Caco-2 (cell line): ENCODE measurements around the gene OPALIN. TPM values are rescaled to one million over a fixed set of nuclear protein-coding genes. Genes with fewer than 3 reads are reported as not detected.

Experiments used
- BruUV-seq: library from RNA; stranded (reverse); fragments of 400-500 nt; replicated peaks from 2 replicates; lab custom pipeline; 2021; lab: Mats Ljungman, UMichigan
- CTCF ChIA-PET: fragments of 300-600 bp; sonication (Branson Sonifier 250); formaldehyde crosslinking; loops from one replicate; lab custom pipeline; 2022; ENCODE audit warnings: antibody characterized with exemption; lab: Charles Lee
- POLR2A ChIA-PET: fragments of 300-600 bp; sonication (Branson Sonifier 250); formaldehyde crosslinking; loops from one replicate; lab custom pipeline; 2022; ENCODE audit warnings: antibody characterized with exemption; lab: Charles Lee
- DNase-seq, 2 experiments: peaks; one replicate each; pipeline versions ENCODE4 v3.0.0 to v3.0.0-alpha.2; 2020 to 2022
- H3K27me3 ChIP-seq: replicated peaks from 2 replicates; pipeline ENCODE4 v1.6.0; 2011; ENCODE audit warnings: low read length; ENCODE audit not compliant: control insufficient read depth, insufficient read depth
- H3K36me3 ChIP-seq: 2 replicates; pipeline ENCODE4 v1.5.1; 2011; ENCODE audit warnings: low read length; ENCODE audit not compliant: control insufficient read depth, insufficient read depth
- H3K4me1 ChIP-seq: fragments of 250-450 bp; sonication (Bioruptor Pico); 2 replicates; pipeline ENCODE4 v1.5.1; 2020; ENCODE audit warnings: mild to moderate bottlenecking
- H3K4me3 ChIP-seq: 2 replicates; pipeline ENCODE4 v1.5.1; 2011; ENCODE audit warnings: low read depth, mild to moderate bottlenecking, control low read depth, low read length
- H3K9me3 ChIP-seq: fragments of 250-450 bp; sonication (Bioruptor Pico); 2 replicates; pipeline ENCODE4 v1.5.1; 2020; ENCODE audit warnings: mild to moderate bottlenecking, moderate library complexity
- H3K27ac Mint-ChIP-seq: one replicate; pipeline ENCODE4 v1.8.0; 2022; ENCODE audit warnings: mixed read lengths; ENCODE audit not compliant: unreplicated experiment
- H3K27me3 Mint-ChIP-seq: one replicate; pipeline ENCODE4 v1.8.0; 2022; ENCODE audit warnings: mixed read lengths; ENCODE audit not compliant: insufficient read depth, unreplicated experiment
- H3K36me3 Mint-ChIP-seq: one replicate; pipeline ENCODE4 v1.8.0; 2022; ENCODE audit warnings: mild to moderate bottlenecking, mixed read lengths; ENCODE audit not compliant: insufficient read depth, unreplicated experiment
- H3K4me1 Mint-ChIP-seq: one replicate; pipeline ENCODE4 v1.8.0; 2022; ENCODE audit warnings: low read depth, mixed read lengths; ENCODE audit not compliant: unreplicated experiment
- H3K4me3 Mint-ChIP-seq: one replicate; pipeline ENCODE4 v1.8.0; 2022; ENCODE audit warnings: mild to moderate bottlenecking, moderate library complexity, mixed read lengths; ENCODE audit not compliant: unreplicated experiment
- H3K9me3 Mint-ChIP-seq: one replicate; pipeline ENCODE4 v1.8.0; 2022; ENCODE audit warnings: mixed read lengths; ENCODE audit not compliant: unreplicated experiment
- CTCF ChIP-seq, 2 experiments: fragments of 200-600 bp in 1 of 2; IDR thresholded peaks; 1 replicate in 1 of 2; 2 replicates in 1 of 2; pipeline versions ENCODE4 v1.5.1 to v1.8.0; 2011 to 2022; ENCODE audit warnings: antibody characterized with exemption in 1 of 2, control low read depth in 1 of 2, inconsistent platforms in 1 of 2, low read depth in 1 of 2, low read length in 1 of 2, mild to moderate bottlenecking in 1 of 2, moderate library complexity in 1 of 2; ENCODE audit not compliant: insufficient read depth in 1 of 2, severe bottlenecking in 1 of 2, unreplicated experiment in 1 of 2
- intact Hi-C: fragments of 100-400 bp; cut with micrococcal nuclease; formaldehyde crosslinking; loops from one replicate; pipeline ENCODE4 v1.10.0; 2022; ENCODE audit not compliant: unreplicated experiment
- total RNA-seq: library from RNA; stranded (reverse); gene quantifications from 2 replicates; pipeline ENCODE4 v1.2.3, GENCODE V29; 2022

Gene OPALIN
- total RNA-seq, 1 experiment from 2014 or later, result not detected

- DNase-seq, result no peak
- no peak for TF ChIP-seq CTCF (IDR thresholded peaks at IDR 0.05; ENCODE audit: insufficient read depth in 1 of 2, low read depth in 1 of 2, low read length in 1 of 2, severe bottlenecking in 1 of 2, unreplicated experiment in 1 of 2)
- H3K27ac Mint-ChIP-seq, result no peak overlapping the region
- Histone ChIP-seq H3K4me1 (no peaks in the 10 kb centered on the region), H3K27me3 (peaks cover 2% of the 10 kb centered on the region; the same call in 1 of the 2 replicates), H3K36me3 (no peaks in the 10 kb centered on the region), H3K4me3 (no peak overlapping the region), H3K9me3 (no peaks in the 10 kb centered on the region)
- BruUV-seq, result no TSS peak
- intact Hi-C loops, result no loop called here
- CTCF ChIA-PET, result no interaction called here
- no peaks in the 10 kb centered on the region for H3K36me3 Mint-ChIP-seq
- H3K4me3 Mint-ChIP-seq, result no peak overlapping the region
- H3K9me3 Mint-ChIP-seq, result no peaks in the 10 kb centered on the region
- H3K4me1 Mint-ChIP-seq, result no peaks in the 10 kb centered on the region
- POLR2A ChIA-PET, result no interaction called here
- H3K27me3 Mint-ChIP-seq, result peaks cover 18% of the 10 kb centered on the region
Observed at GRCh38 chr10:96387161-96387560, 28.4 kb upstream of the OPALIN start.

- Mint-ChIP-seq H3K4me3 (no peak overlapping the region), H3K9me3 (no peaks in the 10 kb centered on the region), H3K4me1 (no peaks in the 10 kb centered on the region), H3K36me3 (no peaks in the 10 kb centered on the region), H3K27ac (no peak overlapping the region), H3K27me3 (peaks cover 18% of the 10 kb centered on the region)
- ChIA-PET POLR2A (no interaction called here), CTCF (interaction anchor here (1.2 kb wide), 1 partner anchor 9 kb away, joined by 4 read pairs; no protein-coding TSS in a partner anchor)
- no peaks in the 10 kb centered on the region for H3K36me3 ChIP-seq
- intact Hi-C loops, result no loop called here
- BruUV-seq, result no TSS peak
- no peak overlapping the region for H3K4me3 ChIP-seq
- DNase-seq, result no peak
- H3K27me3 ChIP-seq, result peaks cover under 1% of the 10 kb centered on the region; the same call in 1 of the 2 replicates
- H3K4me1 ChIP-seq, result no peaks in the 10 kb centered on the region
- TF ChIP-seq CTCF (IDR thresholded peaks at IDR 0.05; ENCODE audit: insufficient read depth in 1 of 2, low read depth in 1 of 2, low read length in 1 of 2, severe bottlenecking in 1 of 2, unreplicated experiment in 1 of 2), result no peak
- no peaks in the 10 kb centered on the region for H3K9me3 ChIP-seq
Observed at GRCh38 chr10:96384506-96384905, 25.7 kb upstream of the OPALIN start.

- Histone ChIP-seq H3K4me3 (no peak overlapping the region), H3K9me3 (no peaks in the 10 kb centered on the region), H3K4me1 (peaks cover under 1% of the 10 kb centered on the region; the same call in 1 of the 2 replicates), H3K36me3 (no peaks in the 10 kb centered on the region), H3K27me3 (no peaks in the 10 kb centered on the region; the same call in 1 of the 2 replicates)
- H3K27ac Mint-ChIP-seq, result no peak overlapping the region
- peaks cover 4% of the 10 kb centered on the region for H3K27me3 Mint-ChIP-seq
- ChIA-PET POLR2A (no interaction called here), CTCF (no interaction called here)
- no TSS peak for BruUV-seq
- H3K4me1 Mint-ChIP-seq, result peaks cover 1% of the 10 kb centered on the region
- no peaks in the 10 kb centered on the region for H3K9me3 Mint-ChIP-seq
- H3K4me3 Mint-ChIP-seq, result no peak overlapping the region
- no peak for DNase-seq
- TF ChIP-seq CTCF (IDR thresholded peaks at IDR 0.05; ENCODE audit: insufficient read depth in 1 of 2, low read depth in 1 of 2, low read length in 1 of 2, severe bottlenecking in 1 of 2, unreplicated experiment in 1 of 2), result no peak
- H3K36me3 Mint-ChIP-seq, result no peaks in the 10 kb centered on the region
- intact Hi-C loops, result no loop called here
Observed at GRCh38 chr10:96380821-96381220, 22.0 kb upstream of the OPALIN start.
